HepG2 (cell line): ENCODE results near the gene CNPY4. TPM values are rescaled to one million over a fixed set of nuclear protein-coding genes. Genes with fewer than 3 reads are reported as not detected.

ENCODE experiments used
- HNRNPK ChIP-seq: fragments of 200-400 bp; formaldehyde crosslinking; IDR thresholded peaks from 2 replicates; pipeline ENCODE4 v1.6.1; 2018; ENCODE audit warnings: low read length, low read depth, moderate library complexity, mild to moderate bottlenecking; ENCODE audit not compliant: poor library complexity, severe bottlenecking
- MTF1 ChIP-seq: sonication (generic); formaldehyde crosslinking; IDR thresholded peaks from 2 replicates; pipeline ENCODE4 v1.5.0; 2020; ENCODE audit warnings: missing genetic modification reagents
- MZF1 ChIP-seq: sonication (generic); formaldehyde crosslinking; IDR thresholded peaks from 2 replicates; pipeline ENCODE4 v1.8.1; 2023; ENCODE audit warnings: mild to moderate bottlenecking, missing genetic modification reagents, borderline replicate concordance
- NFKBIZ ChIP-seq: IDR thresholded peaks from 2 replicates; pipeline ENCODE4 v1.6.1; 2018; ENCODE audit warnings: missing genetic modification reagents, missing compliant biosample characterization
- NFYB ChIP-seq: sonication (generic); formaldehyde crosslinking; IDR thresholded peaks from 2 replicates; pipeline ENCODE4 v1.4.0; 2020; ENCODE audit warnings: missing genetic modification reagents
- NKX3-1 ChIP-seq: sonication (generic); formaldehyde crosslinking; IDR thresholded peaks from 2 replicates; pipeline ENCODE4 v1.5.0; 2020; ENCODE audit warnings: missing genetic modification reagents
- PAXIP1 ChIP-seq: sonication (generic); formaldehyde crosslinking; conservative IDR thresholded peaks from 2 replicates; pipeline ENCODE4 v1.4.0; 2020; ENCODE audit warnings: mild to moderate bottlenecking, missing genetic modification reagents, moderate library complexity
- PHF8 ChIP-seq: sonication (generic); formaldehyde crosslinking; IDR thresholded peaks from 2 replicates; pipeline ENCODE4 v1.5.0; 2020; ENCODE audit warnings: missing genetic modification reagents
- SOX5 ChIP-seq: IDR thresholded peaks from 2 replicates; pipeline ENCODE4 v1.6.1; 2016; ENCODE audit warnings: borderline replicate concordance
- ZFX ChIP-seq: sonication (generic); formaldehyde crosslinking; IDR thresholded peaks from 2 replicates; pipeline ENCODE4 v1.4.0; 2020; ENCODE audit warnings: mild to moderate bottlenecking, low read depth, missing genetic modification reagents, moderate library complexity
- ZNF609 ChIP-seq: sonication (generic); formaldehyde crosslinking; IDR thresholded peaks from 2 replicates; pipeline ENCODE4 v1.4.0; 2020; ENCODE audit warnings: mild to moderate bottlenecking, missing genetic modification reagents, borderline replicate concordance
- ZNF740 ChIP-seq: sonication (generic); formaldehyde crosslinking; IDR thresholded peaks from 2 replicates; pipeline ENCODE4 v1.4.0; 2020; ENCODE audit warnings: missing genetic modification reagents
- polyA plus RNA-seq, 8 experiments: library from polyadenylated mRNA; depleted of rRNA in 3 of 8; stranded (reverse) in 7 of 8; unstranded in 1 of 8; fragments of >200 nt; fragmentation: Illumina TruSeq in 4 of 8; extraction: Trizol in 4 of 8; gene quantifications; 2 replicates each; pipeline versions ENCODE4 v1.2.1 to v1.2.3, GENCODE V29; 2011 to 2016; ENCODE audit warnings: low read depth in 4 of 8, missing spikeins in 1 of 8, mixed read lengths in 1 of 8; ENCODE audit not compliant: insufficient read depth in 1 of 8
- total RNA-seq, 5 experiments: library from RNA; depleted of rRNA; stranded (reverse); fragments of >200 nt; fragmentation: Illumina TruSeq; extraction: Trizol; gene quantifications; 2 replicates each; pipeline ENCODE4 v1.2.3, GENCODE V29; 2016; ENCODE audit warnings: low read depth in 1 of 5
- TF ChIP-seq, protein P1 (sequence below): sonication (generic); formaldehyde crosslinking; IDR thresholded peaks from 2 replicates; pipeline ENCODE4 v1.5.0; 2020; ENCODE audit warnings: mild to moderate bottlenecking, missing genetic modification reagents, borderline replicate concordance
- TF ChIP-seq, protein P2 (sequence below): sonication (generic); formaldehyde crosslinking; IDR thresholded peaks from 2 replicates; pipeline ENCODE4 v1.8.1; 2023; ENCODE audit warnings: missing genetic modification reagents, inconsistent platforms, borderline replicate concordance

Gene CNPY4
- total and polyA plus RNA-seq, 2 of the 13 experiments (the other 11 are each of a cell fraction or from before 2014, with no cell fraction given): 6.2 to 12.7 TPM

- TF ChIP-seq ZFX (CRISPR knock-in tag): peak; percentile 75
- peak; percentile 56 for TF ChIP-seq HNRNPK
- peak; percentile 42; the same call in 1 of the 2 replicates for TF ChIP-seq NFKBIZ
- TF ChIP-seq MZF1 (CRISPR knock-in tag): no peak
- peak; percentile 53; the same call in 1 of the 2 replicates for TF ChIP-seq PHF8 (CRISPR knock-in tag)
- peak; percentile 47; the same call in 1 of the 2 replicates for TF ChIP-seq SOX5 (CRISPR knock-in tag)
- TF ChIP-seq, protein P1, sequence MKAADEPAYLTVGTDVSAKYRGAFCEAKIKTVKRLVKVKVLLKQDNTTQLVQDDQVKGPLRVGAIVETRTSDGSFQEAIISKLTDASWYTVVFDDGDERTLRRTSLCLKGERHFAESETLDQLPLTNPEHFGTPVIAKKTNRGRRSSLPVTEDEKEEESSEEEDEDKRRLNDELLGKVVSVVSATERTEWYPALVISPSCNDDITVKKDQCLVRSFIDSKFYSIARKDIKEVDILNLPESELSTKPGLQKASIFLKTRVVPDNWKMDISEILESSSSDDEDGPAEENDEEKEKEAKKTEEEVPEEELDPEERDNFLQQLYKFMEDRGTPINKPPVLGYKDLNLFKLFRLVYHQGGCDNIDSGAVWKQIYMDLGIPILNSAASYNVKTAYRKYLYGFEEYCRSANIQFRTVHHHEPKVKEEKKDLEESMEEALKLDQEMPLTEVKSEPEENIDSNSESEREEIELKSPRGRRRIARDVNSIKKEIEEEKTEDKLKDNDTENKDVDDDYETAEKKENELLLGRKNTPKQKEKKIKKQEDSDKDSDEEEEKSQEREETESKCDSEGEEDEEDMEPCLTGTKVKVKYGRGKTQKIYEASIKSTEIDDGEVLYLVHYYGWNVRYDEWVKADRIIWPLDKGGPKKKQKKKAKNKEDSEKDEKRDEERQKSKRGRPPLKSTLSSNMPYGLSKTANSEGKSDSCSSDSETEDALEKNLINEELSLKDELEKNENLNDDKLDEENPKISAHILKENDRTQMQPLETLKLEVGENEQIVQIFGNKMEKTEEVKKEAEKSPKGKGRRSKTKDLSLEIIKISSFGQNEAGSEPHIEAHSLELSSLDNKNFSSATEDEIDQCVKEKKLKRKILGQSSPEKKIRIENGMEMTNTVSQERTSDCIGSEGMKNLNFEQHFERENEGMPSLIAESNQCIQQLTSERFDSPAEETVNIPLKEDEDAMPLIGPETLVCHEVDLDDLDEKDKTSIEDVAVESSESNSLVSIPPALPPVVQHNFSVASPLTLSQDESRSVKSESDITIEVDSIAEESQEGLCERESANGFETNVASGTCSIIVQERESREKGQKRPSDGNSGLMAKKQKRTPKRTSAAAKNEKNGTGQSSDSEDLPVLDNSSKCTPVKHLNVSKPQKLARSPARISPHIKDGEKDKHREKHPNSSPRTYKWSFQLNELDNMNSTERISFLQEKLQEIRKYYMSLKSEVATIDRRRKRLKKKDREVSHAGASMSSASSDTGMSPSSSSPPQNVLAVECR (CRISPR knock-in tag): peak; percentile 96
- TF ChIP-seq, protein P2, sequence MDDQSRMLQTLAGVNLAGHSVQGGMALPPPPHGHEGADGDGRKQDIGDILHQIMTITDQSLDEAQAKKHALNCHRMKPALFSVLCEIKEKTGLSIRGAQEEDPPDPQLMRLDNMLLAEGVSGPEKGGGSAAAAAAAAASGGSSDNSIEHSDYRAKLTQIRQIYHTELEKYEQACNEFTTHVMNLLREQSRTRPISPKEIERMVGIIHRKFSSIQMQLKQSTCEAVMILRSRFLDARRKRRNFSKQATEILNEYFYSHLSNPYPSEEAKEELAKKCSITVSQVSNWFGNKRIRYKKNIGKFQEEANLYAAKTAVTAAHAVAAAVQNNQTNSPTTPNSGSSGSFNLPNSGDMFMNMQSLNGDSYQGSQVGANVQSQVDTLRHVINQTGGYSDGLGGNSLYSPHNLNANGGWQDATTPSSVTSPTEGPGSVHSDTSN: no peak
- no peak for TF ChIP-seq MTF1
- no peak; the same call in 1 of the 2 replicates for TF ChIP-seq NKX3-1 (CRISPR knock-in tag)
- peak; percentile 26 for TF ChIP-seq ZNF609
- TF ChIP-seq ZNF740 (CRISPR knock-in tag): 0 out of 2 replicates have a peak, but pooled peaks have one; percentile 21
- TF ChIP-seq NFYB (CRISPR knock-in tag): peak; percentile 86
- TF ChIP-seq PAXIP1 (CRISPR knock-in tag): peak; percentile 64
Measured at GRCh38 chr7:100100420-100101015, 18.9 kb upstream of the CNPY4 start (continued).
